GM15510 (cell line): ENCODE data around the gene CCDC188.

Experiments
- POLR2A ChIP-seq: IDR thresholded peaks from 3 replicates; pipeline ENCODE4 v1.6.1; 2011; ENCODE audit warnings: borderline replicate concordance; ENCODE audit not compliant: insufficient read length; ENCODE audit errors: extremely low read depth

Gene CCDC188

DNA sequence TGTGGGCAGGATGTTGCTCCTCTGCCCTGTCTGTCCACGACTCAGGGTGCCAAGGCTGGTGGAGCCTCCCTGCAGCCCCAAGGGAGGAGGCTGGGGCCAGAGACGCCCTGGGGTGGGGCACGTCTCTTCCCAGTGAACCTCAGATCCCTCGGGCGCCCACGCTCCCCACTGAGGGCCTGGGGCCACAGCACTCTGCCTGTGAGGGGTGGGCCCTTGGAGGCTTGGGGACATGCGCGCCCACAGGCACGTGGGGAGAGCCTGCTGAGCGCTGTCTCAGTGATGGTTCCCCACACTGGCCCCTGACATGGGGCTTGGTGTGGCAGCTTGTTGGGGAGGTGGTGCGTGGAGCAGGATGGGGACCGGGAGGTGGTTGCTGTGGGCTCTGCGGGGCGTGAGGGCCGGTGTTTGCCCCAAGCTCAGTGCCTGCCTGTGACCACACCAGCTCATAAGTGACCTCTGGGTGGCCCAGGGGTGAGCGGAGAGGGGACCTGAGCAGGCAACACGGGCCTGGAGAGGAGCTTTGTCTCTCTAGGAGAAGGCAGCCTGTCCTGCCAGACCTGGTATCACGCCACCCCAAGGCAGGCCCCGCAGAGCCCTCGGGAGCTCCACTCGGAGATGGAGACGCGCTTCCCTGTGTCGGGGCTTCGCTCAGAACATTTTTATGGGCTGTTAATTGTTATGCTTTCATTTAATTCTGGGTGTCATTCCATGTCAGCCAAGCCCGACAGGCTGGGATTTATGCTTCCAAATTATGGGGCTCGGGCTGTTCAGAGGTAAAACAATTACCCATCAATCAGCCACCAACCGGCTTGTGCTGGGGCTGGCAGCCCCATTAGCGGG, 27.4 kb upstream of the CCDC188 start:
- TF ChIP-seq POLR2A = no peak

DNA sequence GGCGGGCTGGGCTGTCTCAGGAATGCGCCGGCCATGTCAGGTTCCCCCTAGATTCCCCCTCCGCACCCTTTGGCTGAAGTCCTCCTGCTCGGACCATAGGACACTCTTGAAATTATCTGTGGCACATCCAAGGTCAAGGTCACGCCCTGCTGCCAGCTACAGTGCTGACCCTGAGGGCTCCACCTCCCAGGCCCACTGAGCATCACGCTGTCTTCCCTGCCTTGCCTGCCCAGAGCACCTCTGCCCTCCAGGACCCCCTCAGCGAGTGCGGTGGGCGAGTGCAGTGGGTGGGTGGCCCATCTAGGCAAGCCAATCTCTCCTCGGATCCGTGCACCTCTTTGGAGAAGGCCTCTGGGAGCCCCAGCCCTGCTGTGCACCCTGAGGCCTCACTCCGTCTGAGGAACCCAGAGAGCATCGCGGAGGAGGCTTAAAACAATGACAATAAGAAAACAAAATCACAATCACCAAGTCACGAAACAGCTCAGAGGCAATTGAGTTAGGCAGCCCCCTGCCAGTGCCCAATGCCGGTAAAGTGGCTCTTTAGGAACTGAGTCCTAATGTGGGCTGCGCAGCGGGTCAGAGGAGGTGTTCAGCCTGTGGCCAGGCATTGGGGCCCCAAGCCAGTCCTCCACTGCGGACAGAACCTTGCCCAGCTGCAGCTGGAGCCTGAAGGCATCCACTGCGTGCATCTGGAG, 26.5 kb upstream of the CCDC188 start:
- no peak for TF ChIP-seq POLR2A

DNA sequence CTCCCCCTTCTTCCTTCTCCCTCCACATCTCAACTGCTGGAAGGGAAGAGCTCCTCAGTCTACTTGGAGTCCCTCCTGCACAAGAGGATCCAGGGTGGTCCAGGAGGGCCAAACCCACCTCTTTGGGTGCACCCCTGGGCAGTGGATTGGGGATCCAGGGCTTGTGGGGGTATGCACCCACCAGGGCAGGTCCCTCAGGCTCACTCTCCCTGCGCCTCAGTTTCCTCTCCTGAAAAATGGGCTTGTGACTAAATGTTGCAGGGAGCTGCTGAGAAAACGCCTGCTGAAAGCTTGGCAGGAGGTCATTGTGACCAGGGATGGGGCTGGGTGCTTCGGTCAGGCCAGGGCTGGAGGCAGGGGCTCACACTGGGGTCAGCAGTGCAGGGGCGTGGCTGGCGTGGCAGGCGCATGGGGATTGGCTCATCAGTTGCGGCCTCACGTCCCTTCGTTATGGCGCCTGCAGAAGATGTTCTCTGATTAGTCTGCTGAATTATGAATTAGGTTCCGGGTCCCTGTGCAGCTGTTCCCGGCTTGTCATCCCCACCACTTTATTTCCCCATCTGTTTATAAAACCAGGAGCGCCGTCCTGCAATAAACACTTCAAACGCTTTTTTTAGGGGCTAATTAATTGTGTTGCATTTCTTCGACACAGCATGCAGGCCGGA, 25.7 kb upstream of the CCDC188 start:
- no peak for TF ChIP-seq POLR2A

DNA sequence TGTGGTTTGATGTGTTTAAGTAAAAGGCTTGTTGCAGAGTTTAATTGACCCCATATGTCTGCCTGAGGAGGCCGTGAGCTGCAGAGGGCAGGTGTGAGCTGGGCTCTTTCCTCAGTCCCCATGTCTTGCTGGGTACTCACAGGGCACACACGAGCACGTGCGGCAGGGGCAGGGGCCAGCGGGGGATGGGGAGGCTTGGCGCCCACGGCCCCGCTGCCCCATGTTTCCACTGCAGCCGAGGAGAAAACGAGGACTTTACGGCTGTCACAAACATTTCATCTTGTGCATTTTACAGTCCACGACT, 24.7 kb upstream of the CCDC188 start:
- TF ChIP-seq POLR2A = no peak

DNA sequence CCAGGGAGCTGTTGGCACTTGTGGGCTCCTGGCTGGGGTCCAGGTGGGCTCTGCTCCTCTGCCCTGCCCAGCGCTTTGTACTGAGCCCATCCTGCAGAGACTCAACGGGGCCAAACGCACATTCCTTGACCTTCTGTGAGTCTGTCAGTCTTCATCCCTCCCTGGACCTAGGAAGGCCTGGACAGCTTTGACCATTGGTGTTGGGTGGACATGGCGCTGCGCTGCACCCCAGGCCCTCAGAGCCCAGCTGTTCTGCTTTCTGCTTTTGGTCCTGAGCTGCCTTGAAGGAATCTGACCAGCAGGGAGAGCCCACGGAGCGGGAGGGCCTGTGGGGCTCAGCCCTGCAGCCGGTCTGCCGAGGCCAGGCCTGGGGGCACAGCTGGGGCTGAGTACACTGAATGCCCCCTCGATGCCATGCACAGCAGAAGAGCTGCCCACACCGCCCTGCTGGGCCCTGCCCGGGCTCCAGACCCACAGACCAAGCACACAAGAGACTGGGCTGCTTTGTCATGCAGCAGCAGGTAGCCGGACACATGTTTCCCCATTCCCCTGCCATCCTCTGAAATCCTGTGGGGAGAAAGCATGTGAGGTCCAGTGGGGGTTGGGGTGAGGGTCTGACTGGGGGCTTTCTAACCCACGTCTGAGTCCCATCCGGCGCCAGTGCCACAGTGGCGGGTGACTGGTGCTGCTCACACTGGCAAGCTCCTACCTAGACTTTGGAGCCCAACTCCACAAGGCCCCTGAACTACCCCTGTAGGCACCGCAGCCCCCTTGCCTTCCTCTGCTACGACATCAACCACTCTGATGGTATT, 24.1 kb upstream of the CCDC188 start:
- TF ChIP-seq POLR2A = no peak

DNA sequence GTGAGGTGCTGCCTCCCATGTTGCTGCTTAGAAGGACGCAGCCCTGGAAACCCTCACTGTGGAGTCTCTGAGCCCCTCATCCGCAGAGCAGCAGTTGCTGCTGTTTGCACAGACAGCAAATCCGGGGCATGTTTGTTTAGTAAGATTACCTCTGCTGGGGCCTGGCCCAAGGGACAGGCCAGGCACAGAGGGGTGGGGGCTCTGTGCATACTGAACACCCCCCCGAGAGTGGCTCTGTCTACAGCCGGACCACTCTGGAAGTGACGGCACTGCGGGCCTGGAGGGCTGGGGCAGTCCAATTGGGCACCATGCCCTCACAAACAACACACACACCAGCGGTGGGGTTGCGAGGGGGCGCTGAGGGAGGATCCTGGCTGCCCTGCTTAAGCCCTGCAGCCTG, 22.9 kb upstream of the CCDC188 start:
- TF ChIP-seq POLR2A = no peak

DNA sequence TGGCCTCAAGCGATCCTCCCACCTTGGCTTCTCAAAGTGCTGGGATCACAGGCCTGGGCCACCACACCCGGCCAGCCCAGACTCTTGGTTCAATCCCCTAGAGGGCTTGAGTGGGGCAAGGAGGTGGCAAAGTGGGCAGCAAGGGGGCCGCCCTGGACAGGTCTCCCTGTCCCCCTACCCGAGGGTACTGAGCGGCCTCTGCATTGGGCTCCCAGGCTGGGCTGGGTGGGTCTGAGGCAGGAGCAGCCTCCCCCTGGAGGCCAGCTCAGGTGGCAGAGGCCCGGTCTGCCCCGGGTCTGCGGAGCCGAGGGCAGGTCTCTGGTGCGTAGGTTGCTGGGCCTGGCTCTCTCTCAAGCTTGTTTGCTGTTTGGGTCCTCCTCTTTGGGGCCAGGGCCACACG, 22.4 kb upstream of the CCDC188 start:
- TF ChIP-seq POLR2A = no peak

DNA sequence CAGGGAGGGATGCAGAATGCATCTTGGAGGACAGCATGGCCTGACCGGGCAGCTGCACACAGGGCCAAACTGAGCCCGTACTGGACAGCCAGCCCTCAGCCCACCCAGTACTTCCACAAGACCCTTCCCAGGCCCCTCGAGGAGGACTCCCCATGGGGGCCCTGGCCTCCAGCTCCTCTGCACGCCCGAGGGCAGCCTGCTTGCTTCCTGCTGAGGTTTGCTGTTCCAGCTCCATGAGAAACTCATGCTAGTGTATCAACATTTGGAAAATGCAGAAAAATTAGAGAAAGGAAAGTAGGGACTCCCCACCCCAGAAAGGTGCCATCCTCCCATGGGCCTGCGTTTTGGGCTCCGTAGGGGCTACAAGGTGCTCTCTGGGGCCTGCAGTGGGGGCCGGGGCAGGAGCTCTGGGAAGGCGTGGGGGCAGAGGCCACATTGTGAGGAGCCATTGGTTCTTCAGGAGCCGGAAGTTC, 21.3 kb upstream of the CCDC188 start:
- no peak for TF ChIP-seq POLR2A

DNA sequence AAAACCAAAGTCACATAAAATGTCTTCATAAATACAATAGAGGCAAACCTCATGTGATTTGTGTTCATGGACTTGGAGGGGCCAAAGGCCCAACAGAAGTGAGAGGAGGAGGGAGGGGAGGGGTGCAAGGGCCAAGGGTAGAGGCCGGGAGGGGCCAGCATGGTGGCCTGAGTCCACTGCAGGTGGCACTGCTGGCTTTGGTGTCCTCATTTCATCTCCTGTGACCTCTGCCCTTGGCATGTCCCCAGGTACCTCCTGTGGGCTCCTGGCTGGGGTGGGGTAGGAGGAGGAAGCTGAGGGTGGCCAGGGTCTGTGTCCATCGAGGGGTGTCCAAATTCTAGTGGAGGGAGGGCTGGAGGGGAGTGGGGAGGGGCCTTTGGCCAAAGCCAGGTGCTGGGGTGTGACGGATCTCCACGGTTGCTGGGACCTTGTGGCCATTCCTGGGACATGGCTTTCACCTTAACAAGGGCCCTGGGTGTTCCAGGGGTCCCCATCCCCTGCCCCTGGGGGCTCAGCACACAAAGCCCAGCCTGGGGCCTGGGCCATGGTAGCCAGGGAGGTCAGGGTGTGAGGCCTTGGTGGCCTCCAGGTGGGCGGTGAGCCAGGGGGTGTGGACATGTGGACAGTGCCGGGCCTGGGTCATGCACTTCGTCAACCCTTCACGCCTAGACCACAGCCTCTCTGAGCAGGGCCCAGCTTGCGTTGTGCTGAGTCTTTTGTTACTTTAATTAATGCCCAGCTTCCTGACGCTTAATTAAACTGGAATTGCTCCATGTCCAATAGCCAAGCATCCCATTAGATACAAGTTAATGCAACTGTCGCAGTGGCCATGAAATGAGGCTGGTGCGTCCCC, 20.7 kb upstream of the CCDC188 start:
- TF ChIP-seq POLR2A = no peak

DNA sequence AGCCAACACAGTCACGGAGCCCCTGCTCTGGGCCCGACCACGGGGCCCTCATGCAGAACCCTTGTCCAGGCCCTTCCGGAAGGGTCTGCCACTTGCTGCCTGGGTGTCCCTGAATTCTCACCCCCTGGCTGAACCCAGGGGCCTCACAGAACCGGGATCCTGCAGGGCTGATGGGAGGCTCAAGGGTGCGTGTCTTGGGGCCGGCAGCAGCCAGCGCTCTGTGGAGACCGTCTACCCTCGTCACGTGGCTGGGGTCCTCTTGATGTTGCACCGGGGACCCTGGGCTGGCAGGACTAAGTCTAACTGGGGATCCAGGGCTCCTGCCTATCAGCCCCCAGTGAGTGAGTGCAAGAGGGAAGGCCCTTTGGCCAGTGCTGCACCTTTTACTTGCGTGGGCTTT, 19.3 kb upstream of the CCDC188 start:
- TF ChIP-seq POLR2A = no peak

DNA sequence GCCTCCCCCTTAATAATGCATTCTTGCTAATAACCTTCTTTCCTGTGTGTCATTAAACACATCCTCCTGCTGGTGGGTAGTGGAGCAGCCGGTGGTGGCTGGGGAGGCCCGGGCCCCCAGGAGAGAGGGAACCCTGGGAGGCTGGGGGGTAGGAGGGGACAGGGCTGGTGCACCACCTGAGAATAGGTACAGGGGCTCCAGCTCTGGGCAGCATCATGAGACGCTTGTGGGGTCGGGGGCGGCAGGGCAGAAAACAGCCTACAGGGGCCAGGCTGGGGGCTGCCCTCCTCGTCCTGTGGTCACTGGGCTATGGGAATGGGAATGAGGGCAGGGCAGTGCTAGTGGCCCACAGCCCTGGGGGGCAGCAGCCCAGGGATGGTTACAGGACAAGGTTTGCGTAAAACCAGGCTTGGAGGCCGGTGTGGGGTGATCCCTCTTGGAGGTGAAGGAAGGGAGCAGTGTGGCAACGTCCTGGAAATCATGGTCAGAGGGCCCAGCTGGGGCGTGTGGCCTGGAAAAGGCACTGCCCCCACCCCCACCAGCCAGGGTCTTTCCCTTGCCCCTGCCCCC, 18.5 kb upstream of the CCDC188 start:
- no peak for TF ChIP-seq POLR2A

DNA sequence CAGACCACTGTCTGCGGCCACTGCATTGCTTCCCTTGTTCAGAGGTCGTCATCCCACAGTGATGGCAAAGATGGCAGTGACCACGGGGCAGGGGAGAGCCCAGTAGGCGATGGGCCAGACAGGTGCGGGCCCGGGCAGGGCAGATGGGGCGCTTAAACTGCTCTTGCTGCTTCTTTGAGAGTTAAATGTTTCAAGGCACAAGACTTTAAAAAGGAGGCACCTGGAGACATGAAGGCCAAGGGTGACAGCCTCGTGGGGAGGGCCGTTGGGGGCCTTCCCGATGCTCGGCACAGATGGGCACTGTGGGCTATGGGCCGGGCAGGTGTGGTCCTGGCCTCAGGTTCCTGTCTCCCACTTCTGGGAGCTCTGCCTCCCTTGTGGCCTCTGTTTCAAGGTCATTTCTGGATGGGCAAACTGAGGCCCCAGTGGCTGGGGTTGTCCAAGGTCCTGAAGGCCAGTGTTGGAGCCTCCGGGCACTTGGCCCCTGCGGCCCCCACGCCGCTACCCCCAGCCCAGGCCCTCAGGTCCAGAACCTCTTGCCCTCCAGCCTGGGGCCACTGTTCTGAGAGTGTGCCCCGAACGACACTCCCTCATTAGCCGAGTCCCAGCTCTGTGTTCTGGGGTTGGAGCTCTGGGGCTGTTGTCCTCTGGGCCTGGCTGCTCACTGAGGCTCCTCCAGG, 16.9 kb upstream of the CCDC188 start:
- no peak for TF ChIP-seq POLR2A

DNA sequence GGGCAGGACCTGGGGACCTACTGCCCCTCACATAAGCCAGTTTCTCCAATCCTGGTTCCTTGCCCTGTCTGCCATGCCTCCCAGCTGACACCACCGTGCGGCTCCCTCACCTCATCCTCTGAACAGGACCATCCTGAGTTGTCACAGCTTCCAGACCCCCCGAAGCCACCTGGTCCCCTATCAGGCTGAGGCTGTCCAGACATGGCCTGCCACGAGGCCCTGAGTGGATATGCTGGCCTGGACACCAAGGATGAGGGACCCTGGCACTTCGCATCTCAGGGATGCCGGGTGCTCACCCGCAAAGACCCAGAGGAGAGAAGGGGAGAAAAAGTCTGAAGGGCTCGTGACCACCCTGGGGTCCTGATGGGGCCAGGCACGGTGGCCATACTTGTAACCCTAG, 15.8 kb upstream of the CCDC188 start:
- no peak for TF ChIP-seq POLR2A
